Mucosa of descending colon (tissue), 3 donors: Measurements from ENCODE around the gene ZNF660. TPM values are rescaled to one million over a fixed set of nuclear protein-coding genes. Genes with fewer than 3 reads are reported as not detected.
"Not testable (repeated sequence)": the region's sequence is repeated elsewhere in the genome, so short reads cannot be mapped to it uniquely, and the experiment has no call there.

Experiments
- ATAC-seq: fragments of 200-7000 bp; cut with Tn5 transposase; one replicate; pipeline ENCODE4 v1.9.1; 2020; ENCODE audit warnings: mild to moderate bottlenecking, moderate library complexity
- DNase-seq, 3 donors: peaks; one replicate each; pipeline ENCODE4 v3.0.0-alpha.2; 2020
- H3K36me3 ChIP-seq: fragments of 200-600 bp; one replicate; pipeline ENCODE4 v1.8.0; 2021; ENCODE audit warnings: low read depth, mild to moderate bottlenecking
- H3K4me1 ChIP-seq: fragments of 200-600 bp; one replicate; pipeline ENCODE4 v1.8.0; 2021; ENCODE audit warnings: low read depth, mild to moderate bottlenecking
- H3K4me3 ChIP-seq: fragments of 200-600 bp; one replicate; pipeline ENCODE4 v1.8.0; 2021; ENCODE audit warnings: mild to moderate bottlenecking
- H3K9me3 ChIP-seq: fragments of 200-600 bp; one replicate; pipeline ENCODE4 v1.8.0; 2021; ENCODE audit warnings: mild to moderate bottlenecking
- CTCF ChIP-seq: fragments of 200-600 bp; IDR thresholded peaks from one replicate; pipeline ENCODE4 v1.8.0; 2022; ENCODE audit warnings: antibody characterized with exemption, mild to moderate bottlenecking
- intact Hi-C, 2 donors: fragments of 100-400 bp; cut with DNase I in 1 of 2; cut with micrococcal nuclease in 1 of 2; formaldehyde crosslinking; loops; one replicate each; pipeline versions ENCODE4 v1.11.0 to v1.11.1; 2022; cut with DNase I, micrococcal nuclease
- long read RNA-seq, 2 donors: library from polyadenylated mRNA; unstranded; transcript quantifications; one replicate each; pipeline ENCODE4 v2.0.0, GENCODE V29; 2019 to 2021
- total RNA-seq, 3 donors: library from RNA; stranded (reverse); fragmentation: NEBNext Ultra II Directional in 2 of 3; extraction: Animal tissue kit (Norgen Biotek cat#: 25700) in 2 of 3; gene quantifications; one replicate each; pipeline versions ENCODE4 v1.2.1 to v1.2.4, GENCODE V29; 2021 to 2023
- donor health status: DM: no; HTN: no; CAD: no; lungs with moderate emphysema.
- donor health status: DM: no; HTN: no; CAD: no.
- donor health status: DM: no; HTN: yes; CAD: no.

Gene ZNF660
- 1 to 10 TPM in 2 of 3 donors, under 1 TPM in 1; 0.67 to 4.6 (median 1.1) TPM for total RNA-seq
- long read RNA-seq, donor 1: 0 reads
- long read RNA-seq, donor 2: 0 reads

GRCh38 chr3:44584646-44585501 is at the start of gene ZNF660:
ZNF660 (plus strand) TSS chr3:44584964; CDS start chr3:44594194, 9,230 bp downstream.
- no peaks in the 10 kb centered on the region for H3K9me3 ChIP-seq
- no peaks in the 10 kb centered on the region for H3K36me3 ChIP-seq
- intact Hi-C loops: no loop called here
- peak within 1 kb of the TSS; percentile 11 for H3K4me3 ChIP-seq
- DNase-seq: peak; percentile 26 to 49 (median 46)
- ATAC-seq: peak; percentile 83
- no peaks in the 10 kb centered on the region for H3K4me1 ChIP-seq
- no peak for TF ChIP-seq CTCF

- H3K36me3 ChIP-seq: no peaks in the 10 kb centered on the region
- no peak for TF ChIP-seq CTCF
- intact Hi-C loops: loop anchor here in 1 of 2 donors (10.0 kb wide), 1 partner anchor 379 kb away; no protein-coding TSS in a partner anchor
- H3K4me3 ChIP-seq: no peak overlapping the region
- peaks cover 7% of the 10 kb centered on the region for H3K4me1 ChIP-seq
- ATAC-seq (no peak), DNase-seq (no peak)
- H3K9me3 ChIP-seq: no peaks in the 10 kb centered on the region
Measured at GRCh38 chr3:44535364-44535763, 49.4 kb upstream of the ZNF660 start.

- DNase-seq, ATAC-seq, H3K36me3 ChIP-seq, H3K4me3 ChIP-seq, H3K9me3 ChIP-seq, intact Hi-C loops, H3K4me1 ChIP-seq: not testable (repeated sequence)
Measured at GRCh38 chr3:44544811-44545210, 40.0 kb upstream of the ZNF660 start.

- no peaks in the 10 kb centered on the region for H3K4me1 ChIP-seq
- DNase-seq: peak; percentile 56 to 66 (median 61)
- peak within 1 kb of the TSS; percentile 27 for H3K4me3 ChIP-seq
- peak; percentile 74 for ATAC-seq
- no peak for TF ChIP-seq CTCF
- intact Hi-C loops: no loop called here
- no peaks in the 10 kb centered on the region for H3K9me3 ChIP-seq
- no peaks in the 10 kb centered on the region for H3K36me3 ChIP-seq
Measured at GRCh38 chr3:44554626-44555592, 29.9 kb upstream of the ZNF660 start, which contains the start of gene ZKSCAN7. ZKSCAN7 (plus strand) TSS chr3:44555193; CDS start chr3:44557048, 1,855 bp downstream.

GRCh38 chr3:44555723-44556122 is 29.0 kb upstream of the ZNF660 start:
- H3K36me3 ChIP-seq: no peaks in the 10 kb centered on the region
- TF ChIP-seq CTCF: no peak
- ATAC-seq (peak; percentile 9), DNase-seq (no peak)
- no peak overlapping the region for H3K4me3 ChIP-seq
- H3K4me1 ChIP-seq: no peaks in the 10 kb centered on the region
- intact Hi-C loops: no loop called here
- H3K9me3 ChIP-seq: no peaks in the 10 kb centered on the region
